ENCODE measurements around the gene ATP6V1F.

The ATP6V1F gene

GRCh38 chr7:128888039-128888755, 25.5 kb downstream of the ATP6V1F start:
- TF ChIP-seq CTCF (IDR thresholded peaks at IDR 0.05; ENCODE audit: low read depth, low read length), result no peak
- no peak overlapping the region for H3K4me3 ChIP-seq (ENCODE audit: low read depth, low read length)

GRCh38 chr7:128888756-128889095, 26.1 kb downstream of the ATP6V1F start:
- no peak overlapping the region for H3K4me3 ChIP-seq (ENCODE audit: low read depth, low read length)

GRCh38 chr7:128889121-128889520, 26.5 kb downstream of the ATP6V1F start:
- no peak overlapping the region for H3K4me3 ChIP-seq (ENCODE audit: low read depth, low read length)
- TF ChIP-seq CTCF (IDR thresholded peaks at IDR 0.05; ENCODE audit: low read depth, low read length), result no peak

More at GRCh38 chr7:128888756-128889095, 26.1 kb downstream of the ATP6V1F start:
- no peak for TF ChIP-seq CTCF (IDR thresholded peaks at IDR 0.05; ENCODE audit: low read depth, low read length)

GRCh38 chr7:128890306-128891109, 27.9 kb downstream of the ATP6V1F start:
- TF ChIP-seq CTCF (IDR thresholded peaks at IDR 0.05; ENCODE audit: low read depth, low read length), result no peak

GRCh38 chr7:128891110-128891941, 28.7 kb downstream of the ATP6V1F start:
- no peak overlapping the region for H3K4me3 ChIP-seq (ENCODE audit: low read depth, low read length)
- TF ChIP-seq CTCF (IDR thresholded peaks at IDR 0.05; ENCODE audit: low read depth, low read length), result no peak

More at GRCh38 chr7:128890306-128891109, 27.9 kb downstream of the ATP6V1F start:
- no peak overlapping the region for H3K4me3 ChIP-seq (ENCODE audit: low read depth, low read length)

GRCh38 chr7:128891942-128892269, 29.2 kb downstream of the ATP6V1F start:
- no peak overlapping the region for H3K4me3 ChIP-seq (ENCODE audit: low read depth, low read length)

More at GRCh38 chr7:128891942-128892269, 29.2 kb downstream of the ATP6V1F start:
- no peak for TF ChIP-seq CTCF (IDR thresholded peaks at IDR 0.05; ENCODE audit: low read depth, low read length)
